Prostate gland (tissue), 2 donors: ENCODE results near the gene LRCH2.

Experiments
- POLR2A ChIP-seq: fragments of 450-650 bp; IDR thresholded peaks from one replicate; pipeline ENCODE4 v1.6.1; 2016; ENCODE audit warnings: antibody characterized with exemption, mild to moderate bottlenecking
- POLR2AphosphoS5 ChIP-seq: sonication (generic); formaldehyde crosslinking; IDR thresholded peaks from one replicate; pipeline ENCODE4 v1.6.1; 2017; ENCODE audit warnings: antibody characterized with exemption
- TF ChIP-seq, protein P1 (sequence below), 4 experiments: fragments of 200-600 bp in 2 of 4; fragments of 450-650 bp in 2 of 4; sonication (generic) in 2 of 4; IDR thresholded peaks; 1 replicate in 3 of 4; 2 replicates in 1 of 4; pipeline ENCODE4 v1.5.1; 2016 to 2019; ENCODE audit warnings: antibody characterized with exemption in 4 of 4, mild to moderate bottlenecking in 2 of 4, moderate library complexity in 2 of 4

DNA sequence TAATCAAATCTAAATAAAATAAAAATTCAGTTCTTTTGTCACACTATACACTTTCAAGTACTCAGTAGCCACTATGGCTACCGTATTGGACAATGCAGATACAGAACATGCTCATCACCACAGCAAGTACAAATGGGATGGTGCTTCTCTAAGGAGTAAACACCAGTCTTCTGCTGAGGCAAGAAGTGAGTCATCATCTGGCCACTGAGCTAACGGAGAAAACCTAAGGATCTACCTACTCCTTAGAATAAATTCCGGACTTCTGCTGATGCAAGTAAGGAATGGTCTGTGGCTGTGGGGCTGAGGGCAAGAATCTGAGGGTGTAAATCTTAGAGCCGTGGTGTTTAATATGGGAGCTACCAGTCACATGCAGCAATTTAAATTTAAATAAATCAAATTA is 56.0 kb downstream of the LRCH2 start:
- TF ChIP-seq POLR2A (no peak), POLR2AphosphoS5 (no peak)
- TF ChIP-seq, protein P1, sequence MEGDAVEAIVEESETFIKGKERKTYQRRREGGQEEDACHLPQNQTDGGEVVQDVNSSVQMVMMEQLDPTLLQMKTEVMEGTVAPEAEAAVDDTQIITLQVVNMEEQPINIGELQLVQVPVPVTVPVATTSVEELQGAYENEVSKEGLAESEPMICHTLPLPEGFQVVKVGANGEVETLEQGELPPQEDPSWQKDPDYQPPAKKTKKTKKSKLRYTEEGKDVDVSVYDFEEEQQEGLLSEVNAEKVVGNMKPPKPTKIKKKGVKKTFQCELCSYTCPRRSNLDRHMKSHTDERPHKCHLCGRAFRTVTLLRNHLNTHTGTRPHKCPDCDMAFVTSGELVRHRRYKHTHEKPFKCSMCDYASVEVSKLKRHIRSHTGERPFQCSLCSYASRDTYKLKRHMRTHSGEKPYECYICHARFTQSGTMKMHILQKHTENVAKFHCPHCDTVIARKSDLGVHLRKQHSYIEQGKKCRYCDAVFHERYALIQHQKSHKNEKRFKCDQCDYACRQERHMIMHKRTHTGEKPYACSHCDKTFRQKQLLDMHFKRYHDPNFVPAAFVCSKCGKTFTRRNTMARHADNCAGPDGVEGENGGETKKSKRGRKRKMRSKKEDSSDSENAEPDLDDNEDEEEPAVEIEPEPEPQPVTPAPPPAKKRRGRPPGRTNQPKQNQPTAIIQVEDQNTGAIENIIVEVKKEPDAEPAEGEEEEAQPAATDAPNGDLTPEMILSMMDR (IDR thresholded peaks at IDR 0.05): no peak
